GM12878 (cell line): ENCODE measurements around the gene RALBP1. TPM values are rescaled to one million over a fixed set of nuclear protein-coding genes. Genes with fewer than 3 reads are reported as not detected.

Experiments used
- polyA plus RNA-seq, 11 experiments: library from polyadenylated mRNA; depleted of rRNA in 4 of 11; unstranded in 6 of 11; stranded (reverse) in 5 of 11; fragments of >200 nt; fragmentation: Nextera tagmentation in 4 of 11; fragmentation: Illumina TruSeq in 1 of 11; extraction: Ambion mirVana in 4 of 11; extraction: Trizol in 1 of 11; gene quantifications; 1 replicate in 1 of 11; 2 replicates in 10 of 11; pipeline versions ENCODE4 v1.2.1 to v1.2.3, GENCODE V29; 2011 to 2016; ENCODE audit warnings: inconsistent platforms in 2 of 11, missing spikeins in 2 of 11, low read depth in 1 of 11
- small RNA-seq: library from RNA; depleted of rRNA; stranded (forward); fragments of <200 nt; gene quantifications from one replicate; pipeline ENCODE3, GENCODE V24; 2014
- total RNA-seq, 4 experiments: library from RNA; depleted of rRNA in 3 of 4; stranded (reverse); fragments of >200 nt in 3 of 4; fragmentation: Illumina TruSeq in 1 of 4; extraction: Trizol in 1 of 4; gene quantifications; 2 replicates each; pipeline versions ENCODE4 v1.2.1 to v1.2.3, GENCODE V29; 2013 to 2021

Gene RALBP1
- total and polyA plus RNA-seq, 10 of the 15 experiments (the other 5 are each of a cell fraction or from before 2014, with no cell fraction given): 11.2 to 46.9 (median 41.8) TPM

Small RNA genes lying within 50 kb of the gene (small RNA-seq; reads per million reads assigned to genes)
- gene RNU2-27P: not detected

Other genes with a start within 250 kb of the RALBP1 start
- 27.3 and 36.7 TPM in 2 replicates for gene TWSG1, start 140.7 kb upstream of the RALBP1 start, total RNA-seq (2014; rRNA removed)
- 29.2 and 31.0 TPM in 2 replicates for gene TWSG1, start 140.7 kb upstream of the RALBP1 start, total RNA-seq (2014; rRNA removed; fragmentation: Illumina TruSeq; extraction: Trizol)
- 29.7 and 31.3 TPM in 2 replicates for gene TWSG1, start 140.7 kb upstream of the RALBP1 start, total RNA-seq (2021)
- 24.2 and 28.7 TPM in 2 replicates for gene TWSG1, start 140.7 kb upstream of the RALBP1 start, polyA plus RNA-seq (2011; rRNA removed)
- gene TWSG1, start 140.7 kb upstream of the RALBP1 start, polyA plus RNA-seq (2014; fragmentation: Illumina TruSeq; extraction: Trizol): 28.1 and 37.3 TPM in 2 replicates
- gene TWSG1, start 140.7 kb upstream of the RALBP1 start, polyA plus RNA-seq (2014; fragmentation: Nextera tagmentation; extraction: Ambion mirVana): 10 to 100 TPM; 11.1 to 11.4 TPM
- 14.7 and 17.6 TPM in 2 replicates for gene TWSG1, start 140.7 kb upstream of the RALBP1 start, polyA plus RNA-seq (2014; rRNA removed)
- gene TWSG1, start 140.7 kb upstream of the RALBP1 start, polyA plus RNA-seq (2016; fragmentation: Nextera tagmentation; extraction: Ambion mirVana): 10 to 100 TPM; 43.5 to 45.1 TPM
- 33.4 and 39.2 TPM in 2 replicates for gene PPP4R1, start 139.0 kb downstream of the RALBP1 start, total RNA-seq (2014; rRNA removed)
- gene PPP4R1, start 139.0 kb downstream of the RALBP1 start, total RNA-seq (2014; rRNA removed; fragmentation: Illumina TruSeq; extraction: Trizol): 38.0 and 39.1 TPM in 2 replicates
- 40.5 and 42.2 TPM in 2 replicates for gene PPP4R1, start 139.0 kb downstream of the RALBP1 start, total RNA-seq (2021)
- gene PPP4R1, start 139.0 kb downstream of the RALBP1 start, polyA plus RNA-seq (2011; rRNA removed): 24.8 and 26.1 TPM in 2 replicates
- 44.4 and 53.6 TPM in 2 replicates for gene PPP4R1, start 139.0 kb downstream of the RALBP1 start, polyA plus RNA-seq (2014; fragmentation: Illumina TruSeq; extraction: Trizol)
- 10 to 100 TPM; 10.9 to 14.1 TPM for gene PPP4R1, start 139.0 kb downstream of the RALBP1 start, polyA plus RNA-seq (2014; fragmentation: Nextera tagmentation; extraction: Ambion mirVana)
- 27.3 and 31.2 TPM in 2 replicates for gene PPP4R1, start 139.0 kb downstream of the RALBP1 start, polyA plus RNA-seq (2014; rRNA removed)
- gene PPP4R1, start 139.0 kb downstream of the RALBP1 start, polyA plus RNA-seq (2016; fragmentation: Nextera tagmentation; extraction: Ambion mirVana): 10 to 100 TPM; 20.4 to 21.2 TPM
- gene RAB31, start 232.8 kb downstream of the RALBP1 start, total RNA-seq (2014; rRNA removed): 11.6 and 12.0 TPM in 2 replicates
- gene RAB31, start 232.8 kb downstream of the RALBP1 start, total RNA-seq (2014; rRNA removed; fragmentation: Illumina TruSeq; extraction: Trizol): 12.7 TPM in 2 replicates
- 19.4 and 23.3 TPM in 2 replicates for gene RAB31, start 232.8 kb downstream of the RALBP1 start, total RNA-seq (2021)
- gene RAB31, start 232.8 kb downstream of the RALBP1 start, polyA plus RNA-seq (2011; rRNA removed): 0.62 and 0.80 TPM in 2 replicates
- gene RAB31, start 232.8 kb downstream of the RALBP1 start, polyA plus RNA-seq (2014; fragmentation: Illumina TruSeq; extraction: Trizol): 14.8 and 17.5 TPM in 2 replicates
- 1 to 10 TPM; 6.4 to 8.9 TPM for gene RAB31, start 232.8 kb downstream of the RALBP1 start, polyA plus RNA-seq (2014; fragmentation: Nextera tagmentation; extraction: Ambion mirVana)
- gene RAB31, start 232.8 kb downstream of the RALBP1 start, polyA plus RNA-seq (2014; rRNA removed): 8.9 and 9.2 TPM in 2 replicates
- 10 to 100 TPM; 18.1 to 21.3 TPM for gene RAB31, start 232.8 kb downstream of the RALBP1 start, polyA plus RNA-seq (2016; fragmentation: Nextera tagmentation; extraction: Ambion mirVana)